SK-MEL-5 (cell line): ENCODE data around the gene C4B. TPM values are rescaled to one million over a fixed set of nuclear protein-coding genes. Genes with fewer than 3 reads are reported as not detected.
"Not testable (repeated sequence)": the region's sequence is repeated elsewhere in the genome, so short reads cannot be mapped to it uniquely, and the experiment has no call there.

ENCODE experiments used
- DNase-seq: peaks from one replicate; pipeline ENCODE4 v3.0.0-alpha.2; 2016; ENCODE audit warnings: low read depth, low spot score
- in situ Hi-C: cut with HindIII; loops from 2 replicates; pipeline ENCODE4 v1.10.0; 2016; ENCODE audit warnings: low sequenced_read_pairs, high pct_unique_total_duplicates, low pct_unique_long_range_greater_than_20kb
- total RNA-seq: library from RNA; depleted of rRNA; stranded (reverse); fragments of >200 nt; shearing (Covaris generic); gene quantifications from 2 replicates; pipeline ENCODE4 v1.2.3, GENCODE V29; 2014

C4B gene
- total RNA-seq, 1 experiment from 2014 or later: 0.45 TPM

DNA sequence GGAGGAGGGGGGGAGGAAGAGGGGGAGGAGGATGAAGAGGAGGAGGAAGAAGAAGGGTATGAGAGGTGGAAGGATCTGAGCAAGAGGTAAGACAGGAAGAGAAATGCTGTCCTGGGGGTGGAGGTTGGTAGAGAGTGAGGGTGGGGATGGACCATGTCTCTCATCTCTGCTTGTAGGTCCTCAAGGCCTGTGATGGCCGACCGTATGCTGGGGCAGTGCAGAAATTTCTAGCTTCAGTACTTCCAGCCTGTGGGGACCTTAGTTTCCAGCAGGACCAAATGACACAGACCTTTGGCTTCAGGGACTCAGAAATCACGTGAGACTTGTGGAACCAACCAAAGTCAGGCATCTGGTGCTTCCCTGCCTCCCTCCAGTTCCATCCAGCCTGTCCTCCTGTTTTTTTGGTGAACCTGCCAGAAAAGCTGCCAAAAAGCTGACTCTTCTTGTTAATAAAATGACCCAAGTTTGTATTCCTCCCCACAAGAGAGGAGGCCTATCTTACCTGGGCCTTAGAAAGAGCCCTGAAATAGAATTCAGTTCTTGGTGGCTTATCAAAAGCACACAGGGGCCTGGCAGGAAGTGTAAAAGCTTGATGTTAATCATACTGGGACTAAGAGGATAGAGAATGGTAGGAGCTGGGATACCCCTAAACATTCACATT lies 35.2 kb upstream of the C4B start:
- no peak for DNase-seq
- in situ Hi-C loops: no loop called here

DNA sequence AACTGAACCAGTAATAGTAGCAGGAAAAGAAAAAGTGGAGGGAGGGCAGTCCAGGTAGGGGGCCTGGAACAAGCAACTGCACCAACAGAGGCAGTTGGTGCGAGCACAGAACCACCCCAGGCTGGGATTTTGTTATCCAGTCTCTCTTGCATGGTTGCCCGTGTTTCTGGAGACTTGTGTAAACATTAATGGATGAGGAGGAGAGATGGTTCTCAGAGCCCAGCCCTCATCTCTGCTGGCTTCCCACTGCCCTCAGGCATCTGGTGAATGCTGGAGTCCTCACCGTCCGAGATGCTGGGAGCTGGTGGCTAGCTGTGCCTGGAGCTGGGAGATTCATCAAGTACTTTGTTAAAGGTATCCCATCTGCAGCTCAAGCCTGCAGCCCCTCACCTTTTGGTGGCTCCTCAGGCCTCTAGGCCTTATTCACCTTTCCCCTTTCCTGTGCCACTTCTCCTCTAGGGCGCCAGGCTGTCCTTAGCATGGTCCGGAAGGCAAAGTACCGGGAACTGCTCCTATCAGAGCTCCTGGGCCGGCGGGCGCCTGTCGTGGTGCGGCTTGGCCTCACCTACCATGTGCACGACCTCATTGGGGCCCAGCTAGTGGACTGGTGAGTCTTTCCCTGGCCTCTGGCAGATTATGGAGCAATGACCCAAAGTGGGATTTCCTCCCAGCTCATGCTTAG lies 34.3 kb upstream of the C4B start:
- DNase-seq, in situ Hi-C loops: not testable (repeated sequence)

DNA sequence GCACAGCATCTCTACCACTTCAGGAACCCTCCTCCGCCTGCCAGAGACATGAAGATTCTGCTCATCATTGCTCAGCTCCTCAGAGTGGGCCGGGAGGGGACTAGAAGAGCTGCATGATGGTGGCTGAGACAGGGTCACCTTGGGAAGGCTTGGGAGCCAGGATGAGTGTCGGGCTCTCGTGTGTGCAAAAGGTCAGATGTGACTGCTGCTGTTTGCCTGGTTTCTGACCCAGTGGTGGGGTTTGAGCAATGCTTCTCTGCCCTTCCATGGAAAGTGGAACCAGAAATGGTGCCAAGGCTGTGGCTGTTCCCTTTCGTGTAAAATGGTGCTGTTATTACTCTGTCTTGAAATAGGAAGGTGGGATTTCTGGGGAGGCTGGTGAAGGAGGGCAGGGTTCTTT lies 33.6 kb upstream of the C4B start:
- DNase-seq, in situ Hi-C loops: not testable (repeated sequence)

DNA sequence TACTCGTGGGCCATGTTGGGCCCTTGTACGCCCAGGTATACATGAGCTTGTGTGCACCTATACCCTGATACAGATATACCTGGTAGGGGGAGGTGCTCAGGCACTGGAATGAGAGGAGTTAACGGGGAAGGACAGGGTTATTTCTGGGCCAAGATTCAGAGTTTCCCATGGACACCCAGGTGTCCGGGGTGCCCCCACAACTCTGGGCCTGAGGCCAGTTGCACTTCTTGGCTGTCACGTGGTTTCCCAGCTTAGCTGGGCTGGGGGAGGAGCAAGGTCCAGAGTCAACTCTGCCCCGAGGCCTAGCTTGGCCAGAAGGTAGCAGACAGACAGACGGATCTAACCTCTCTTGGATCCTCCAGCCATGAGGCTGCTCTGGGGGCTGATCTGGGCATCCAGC lies 32.9 kb upstream of the C4B start, which contains the start of gene C4A:
C4A (plus strand) TSS at position 314 of the 400 bp plus-strand sequence; CDS start at position 365, 51 bp downstream.
- in situ Hi-C loops, DNase-seq: not testable (repeated sequence)

DNA sequence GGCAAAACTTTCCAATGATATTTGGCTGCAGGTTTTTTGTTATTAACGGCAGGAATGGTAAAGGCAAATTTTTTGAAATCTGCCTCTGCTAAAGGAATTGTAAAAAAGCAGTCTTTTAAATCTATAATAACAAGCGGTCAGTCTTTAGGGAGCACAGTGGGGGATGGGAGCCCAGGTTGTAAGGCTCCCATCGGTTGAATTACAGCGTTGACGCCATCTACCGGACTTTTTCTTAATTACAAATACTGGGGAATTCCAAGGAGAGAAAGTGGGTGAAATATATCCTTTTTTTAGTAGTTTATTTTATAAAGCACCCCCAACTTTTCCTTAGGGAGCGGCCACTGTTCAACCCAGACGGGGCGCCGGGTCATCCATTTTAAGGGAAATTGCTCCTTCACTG lies 25.2 kb upstream of the C4B start:
- in situ Hi-C loops, DNase-seq: not testable (repeated sequence)

DNA sequence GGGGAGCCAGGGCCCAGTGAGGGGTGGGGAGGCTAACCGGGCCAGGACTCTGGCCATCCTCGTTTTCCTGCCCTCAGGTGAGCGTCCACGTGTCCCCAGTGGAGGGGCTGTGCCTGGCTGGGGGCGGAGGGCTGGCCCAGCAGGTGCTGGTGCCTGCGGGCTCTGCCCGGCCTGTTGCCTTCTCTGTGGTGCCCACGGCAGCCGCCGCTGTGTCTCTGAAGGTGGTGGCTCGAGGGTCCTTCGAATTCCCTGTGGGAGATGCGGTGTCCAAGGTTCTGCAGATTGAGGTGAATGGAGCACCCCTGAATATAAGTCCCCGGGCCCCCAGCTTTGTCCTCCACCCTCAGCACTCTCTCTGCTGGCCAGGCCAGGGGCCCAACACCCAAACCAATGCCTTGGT lies 20.2 kb upstream of the C4B start:
- in situ Hi-C loops, DNase-seq: not testable (repeated sequence)

DNA sequence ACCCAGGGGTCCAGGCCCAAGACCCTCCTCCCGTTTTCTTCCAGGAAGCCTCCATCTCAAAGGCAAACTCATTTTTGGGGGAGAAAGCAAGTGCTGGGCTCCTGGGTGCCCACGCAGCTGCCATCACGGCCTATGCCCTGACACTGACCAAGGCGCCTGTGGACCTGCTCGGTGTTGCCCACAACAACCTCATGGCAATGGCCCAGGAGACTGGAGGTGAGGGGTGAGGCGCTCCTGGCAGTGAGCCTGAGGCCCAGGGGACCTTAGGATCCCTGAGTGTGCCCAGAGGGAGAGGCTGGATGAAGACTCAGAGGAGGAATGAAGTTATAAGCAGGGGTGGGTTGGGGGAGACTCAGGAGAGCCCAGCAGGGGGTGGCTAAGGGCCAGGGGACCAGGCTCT lies 18.2 kb upstream of the C4B start:
- in situ Hi-C loops: not testable (repeated sequence)

DNA sequence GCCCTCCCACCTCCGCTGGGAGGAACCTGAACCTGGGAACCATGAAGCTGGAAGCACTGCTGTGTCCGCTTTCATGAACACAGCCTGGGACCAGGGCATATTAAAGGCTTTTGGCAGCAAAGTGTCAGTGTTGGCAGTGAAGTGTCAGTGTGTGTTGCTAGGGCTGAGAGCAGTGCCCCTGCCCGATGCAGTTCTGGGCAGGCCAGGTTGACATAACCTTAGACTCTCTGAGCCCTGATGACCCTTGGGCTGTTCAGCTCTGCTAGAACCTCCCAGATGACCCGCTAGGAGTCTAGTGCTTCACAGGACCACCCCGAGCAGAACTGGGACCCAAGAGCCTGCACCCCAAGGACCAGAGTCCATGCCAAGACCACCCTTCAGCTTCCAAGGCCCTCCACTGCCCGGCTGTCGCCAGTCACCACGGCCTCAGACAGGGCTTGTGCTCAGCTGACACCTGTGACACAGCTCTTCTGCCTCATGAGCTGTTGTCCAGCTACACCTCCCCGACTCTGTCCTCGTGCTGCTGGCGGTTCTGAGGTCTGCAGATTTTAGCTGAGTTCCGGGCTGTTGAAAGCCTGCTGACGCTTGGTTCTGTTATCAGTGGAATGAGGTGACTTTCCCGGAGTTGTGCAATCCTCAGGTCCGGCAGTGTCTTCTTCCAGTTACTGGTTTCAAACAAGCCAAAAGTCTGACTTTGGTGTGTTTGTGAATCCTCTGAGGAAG lies 11.9 kb upstream of the C4B start:
- in situ Hi-C loops: not testable (repeated sequence)

More for the DNA sequence above, 18.2 kb upstream of the C4B start:
- DNase-seq: not testable (repeated sequence)

DNA sequence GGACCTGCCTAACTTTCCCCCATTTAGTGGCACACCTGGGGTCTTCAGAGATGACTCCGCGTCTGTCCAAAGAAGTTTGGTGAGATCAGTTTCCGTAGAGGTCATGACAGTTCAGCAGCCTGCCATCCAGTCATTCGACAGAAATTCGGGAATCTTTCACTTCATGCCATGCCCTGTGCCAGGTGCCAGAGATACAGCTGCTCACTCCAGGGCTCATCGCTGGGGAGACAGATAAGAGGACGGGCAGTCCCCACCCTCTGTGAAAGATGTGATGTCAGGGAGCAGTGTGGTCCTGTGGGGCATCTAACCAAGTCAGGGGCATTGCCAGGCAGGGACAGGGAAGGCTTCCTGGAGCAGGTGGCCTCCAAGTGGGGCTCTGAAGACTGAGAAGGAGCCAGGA lies 11.3 kb upstream of the C4B start:
- in situ Hi-C loops, DNase-seq: not testable (repeated sequence)

More for the DNA sequence above, 11.9 kb upstream of the C4B start:
- not testable (repeated sequence) for DNase-seq

DNA sequence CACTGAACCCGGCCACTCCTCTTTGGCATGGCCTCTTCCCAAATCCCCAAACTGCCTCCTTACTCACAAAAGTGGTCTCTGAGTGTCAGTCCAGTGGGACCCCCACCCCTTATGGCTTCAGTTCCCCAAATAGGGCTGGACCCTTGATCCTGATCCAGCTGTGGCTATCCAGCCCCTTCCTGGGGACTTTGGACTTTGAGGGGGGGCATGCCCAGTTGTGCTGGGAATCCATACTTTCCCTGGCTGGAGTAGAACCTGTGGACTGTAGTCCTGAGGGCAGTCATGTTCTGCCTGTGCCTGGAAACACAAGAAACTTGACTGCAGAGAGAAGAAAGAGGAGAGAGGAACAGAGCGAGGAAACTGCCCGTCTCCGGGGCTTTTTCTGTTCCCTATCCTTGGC lies 10.2 kb upstream of the C4B start:
- DNase-seq, in situ Hi-C loops: not testable (repeated sequence)

DNA sequence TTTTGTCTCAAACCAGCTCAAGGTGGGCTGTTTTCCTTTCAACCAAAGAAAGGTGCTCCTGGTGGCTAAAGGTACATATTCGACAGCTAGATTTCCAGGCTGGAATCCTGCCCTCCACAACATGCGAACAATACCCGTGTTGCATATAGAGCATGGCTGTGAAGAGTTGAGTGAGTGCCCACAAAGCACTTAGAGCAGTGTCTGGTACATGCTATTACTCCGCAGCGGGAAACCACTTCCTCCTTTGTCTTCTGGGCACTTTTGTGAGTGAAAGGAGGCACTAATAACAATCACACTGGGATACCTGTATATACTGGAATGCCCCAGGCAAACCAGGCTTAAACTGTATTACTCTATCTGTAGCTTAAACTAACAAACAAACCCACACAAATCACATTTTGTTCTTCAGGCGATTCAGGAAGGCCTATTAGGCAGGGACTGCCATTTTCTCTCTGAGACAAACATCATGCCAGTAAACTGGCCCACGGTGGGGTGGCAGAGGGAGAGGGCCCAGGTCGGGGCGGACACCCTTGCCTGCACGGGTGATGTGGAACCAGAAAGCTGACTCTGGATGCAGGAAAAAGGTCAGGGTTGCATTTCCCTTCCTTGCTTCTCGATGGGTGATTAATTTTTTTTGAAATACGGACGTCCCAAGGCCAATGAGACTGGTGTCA lies 9.6 kb upstream of the C4B start:
- in situ Hi-C loops, DNase-seq: not testable (repeated sequence)

DNA sequence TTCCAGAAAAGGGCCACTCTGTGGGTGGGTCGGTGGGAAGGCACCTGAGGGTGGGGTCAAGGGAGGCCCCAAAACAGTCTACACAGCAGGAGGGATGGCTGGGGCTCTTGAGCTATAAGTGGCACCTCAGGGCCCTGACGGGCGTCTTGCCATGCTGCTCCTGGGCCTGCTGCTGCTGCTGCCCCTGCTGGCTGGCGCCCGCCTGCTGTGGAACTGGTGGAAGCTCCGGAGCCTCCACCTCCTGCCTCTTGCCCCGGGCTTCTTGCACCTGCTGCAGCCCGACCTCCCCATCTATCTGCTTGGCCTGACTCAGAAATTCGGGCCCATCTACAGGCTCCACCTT lies 9.1 kb upstream of the C4B start:
- DNase-seq: not testable (repeated sequence)

DNA sequence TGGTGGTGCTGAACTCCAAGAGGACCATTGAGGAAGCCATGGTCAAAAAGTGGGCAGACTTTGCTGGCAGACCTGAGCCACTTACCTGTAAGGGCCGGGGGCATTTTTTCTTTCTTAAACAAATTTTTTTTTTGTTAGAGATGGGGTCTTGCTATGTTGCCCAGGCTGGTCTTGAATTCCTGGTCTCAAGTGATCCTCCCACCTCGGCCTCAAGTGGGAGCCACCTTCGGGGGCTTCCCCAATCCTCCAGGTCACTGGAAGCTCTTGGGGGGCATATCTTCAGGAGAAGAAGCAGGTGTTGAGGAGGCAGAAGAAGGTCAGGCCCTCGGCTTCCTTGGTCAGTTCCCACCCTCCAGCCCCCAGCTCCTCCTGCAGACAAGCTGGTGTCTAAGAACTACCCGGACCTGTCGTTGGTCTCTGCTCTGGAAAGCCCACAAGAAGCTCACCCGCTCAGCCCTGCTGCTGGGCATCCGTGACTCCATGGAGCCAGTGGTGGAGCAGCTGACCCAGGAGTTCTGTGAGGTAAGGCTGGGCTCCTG lies 8.5 kb upstream of the C4B start:
- in situ Hi-C loops: not testable (repeated sequence)

More for the DNA sequence above, 9.1 kb upstream of the C4B start:
- in situ Hi-C loops: not testable (repeated sequence)

DNA sequence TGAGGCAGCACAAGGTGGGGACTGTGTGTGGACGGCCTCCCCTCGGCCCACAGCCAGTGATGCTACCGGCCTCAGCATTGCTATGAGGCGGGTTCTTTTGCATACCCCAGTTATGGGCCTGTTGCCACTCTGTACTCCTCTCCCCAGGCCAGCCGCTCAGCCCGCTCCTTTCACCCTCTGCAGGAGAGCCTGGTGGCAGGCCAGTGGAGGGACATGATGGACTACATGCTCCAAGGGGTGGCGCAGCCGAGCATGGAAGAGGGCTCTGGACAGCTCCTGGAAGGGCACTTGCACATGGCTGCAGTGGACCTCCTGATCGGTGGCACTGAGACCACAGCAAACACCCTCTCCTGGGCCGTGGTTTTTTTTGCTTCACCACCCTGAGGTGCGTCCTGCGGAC lies 7.5 kb upstream of the C4B start:
- DNase-seq, in situ Hi-C loops: not testable (repeated sequence)

More for the DNA sequence above, 8.5 kb upstream of the C4B start:
- DNase-seq: not testable (repeated sequence)

DNA sequence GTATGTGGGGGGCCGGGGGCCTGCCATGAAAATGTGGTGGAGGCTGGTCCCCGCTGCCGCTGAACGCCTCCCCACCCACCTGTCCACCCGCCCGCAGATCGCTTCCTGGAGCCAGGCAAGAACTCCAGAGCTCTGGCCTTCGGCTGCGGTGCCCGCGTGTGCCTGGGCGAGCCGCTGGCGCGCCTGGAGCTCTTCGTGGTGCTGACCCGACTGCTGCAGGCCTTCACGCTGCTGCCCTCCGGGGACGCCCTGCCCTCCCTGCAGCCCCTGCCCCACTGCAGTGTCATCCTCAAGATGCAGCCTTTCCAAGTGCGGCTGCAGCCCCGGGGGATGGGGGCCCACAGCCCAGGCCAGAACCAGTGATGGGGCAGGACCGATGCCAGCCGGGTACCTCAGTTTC lies 6.6 kb upstream of the C4B start:
- DNase-seq, in situ Hi-C loops: not testable (repeated sequence)

DNA sequence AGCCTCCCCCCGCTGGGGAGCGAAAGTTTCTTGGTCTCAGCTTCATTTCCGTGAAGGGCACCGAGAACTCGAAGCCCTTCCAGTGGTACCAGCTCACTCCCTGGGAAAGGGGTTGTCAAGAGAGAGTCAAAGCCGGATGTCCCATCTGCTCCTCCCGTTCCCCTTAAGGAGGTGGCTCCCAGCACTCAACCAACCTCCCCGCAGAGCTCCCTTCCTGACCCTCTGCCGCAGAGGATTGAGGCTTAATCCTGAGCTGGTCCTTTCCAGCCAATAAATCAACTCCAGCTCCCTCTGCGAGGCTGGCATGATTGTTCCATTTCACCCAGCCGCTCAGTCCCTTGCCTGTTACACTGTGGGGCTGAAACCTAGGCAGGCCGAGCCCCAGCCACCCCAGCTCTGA lies 6.0 kb upstream of the C4B start:
- DNase-seq, in situ Hi-C loops: not testable (repeated sequence)

DNA sequence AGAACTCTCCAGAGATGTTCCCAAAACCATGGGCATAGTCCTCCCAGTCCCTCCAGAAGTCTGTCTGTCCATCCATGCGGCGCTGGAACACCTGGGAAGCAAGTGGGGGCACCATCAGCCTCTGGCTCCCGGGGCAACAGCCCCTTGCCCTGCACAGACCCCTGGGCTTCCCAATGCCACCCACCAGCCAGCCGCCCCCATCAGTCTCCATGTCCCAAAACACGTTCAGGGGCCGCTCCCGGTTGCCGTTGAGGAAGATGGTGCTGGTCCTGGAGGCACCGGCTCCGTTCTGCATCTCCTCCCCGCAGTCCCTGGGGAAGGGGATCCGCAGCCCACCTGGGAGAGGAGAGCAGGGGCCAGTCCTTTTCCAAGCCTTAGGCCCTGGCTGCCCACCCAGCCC lies 5.1 kb upstream of the C4B start:
- in situ Hi-C loops: not testable (repeated sequence)

More for the DNA sequence above, 5.1 kb upstream of the C4B start:
- not testable (repeated sequence) for DNase-seq
